ENCODE results near the gene JUN.

GRCh38 chr1:58830291-58830690 lies 46.4 kb upstream of the JUN start:
- TF ChIP-seq CTCF (optimal IDR thresholded peaks at IDR 0.05 in 1 of 3, IDR thresholded peaks at IDR 0.05 in 1 of 3, conservative IDR thresholded peaks at IDR 0.05 in 1 of 3; ENCODE audit: extremely low read depth in 1 of 3, insufficient read depth in 2 of 3, low read length in 3 of 3), result no peak
- TF ChIP-seq EZH2 (IDR thresholded peaks at IDR 0.05; ENCODE audit: low read length), result no peak
